Measurements from ENCODE around the gene MTERF1. TPM values are rescaled to one million over a fixed set of nuclear protein-coding genes. Genes with fewer than 3 reads are reported as not detected.
A peak's percentile ranks its signal among the peaks of the same experiment; 100 is the strongest.
"Not testable (repeated sequence)": the region's sequence is repeated elsewhere in the genome, so short reads cannot be mapped to it uniquely, and the experiment has no call there.

MTERF1 gene
- polyA plus RNA-seq, 1 experiment, result 3.6 TPM

- Histone ChIP-seq H3K27me3 (ENCODE audit: control insufficient read depth, insufficient read depth, low read length) (no peaks in the 10 kb centered on the region), H3K36me3 (ENCODE audit: control insufficient read depth, insufficient read depth, low read length) (no peaks in the 10 kb centered on the region), H3K4me3 (ENCODE audit: low read depth, low read length) (no peak overlapping the region)
- POLR2A ChIA-PET, result no interaction called here
- no peak for TF ChIP-seq CTCF (IDR thresholded peaks at IDR 0.05; ENCODE audit: insufficient read depth, low read depth, low read length)
- CTCF ChIA-PET, result no interaction called here
- no peak for DNase-seq (ENCODE audit: low read depth)
Measured at GRCh38 chr7:91869661-91870060, 10.8 kb downstream of the MTERF1 start.

- H3K36me3 ChIP-seq (ENCODE audit: control insufficient read depth, insufficient read depth, low read length), result no peaks in the 10 kb centered on the region
- ChIA-PET POLR2A (no interaction called here), CTCF (interaction anchor here (1.0 to 2.0 kb wide), 3 partner anchors 8 to 16 kb away, joined by 3 to 9 read pairs (median 4); partner anchors contain the start of gene MTERF1)
- no peak for TF ChIP-seq CTCF (IDR thresholded peaks at IDR 0.05; ENCODE audit: insufficient read depth, low read depth, low read length)
- no peaks in the 10 kb centered on the region for H3K27me3 ChIP-seq (ENCODE audit: control insufficient read depth, insufficient read depth, low read length)
- no peak for DNase-seq (ENCODE audit: low read depth)
- no peak overlapping the region for H3K4me3 ChIP-seq (ENCODE audit: low read depth, low read length)
Measured at GRCh38 chr7:91866599-91867148, 13.8 kb downstream of the MTERF1 start.

GRCh38 chr7:91865511-91865910 is 15.0 kb downstream of the MTERF1 start:
- Histone ChIP-seq H3K27me3 (ENCODE audit: control insufficient read depth, insufficient read depth, low read length) (no peaks in the 10 kb centered on the region), H3K36me3 (ENCODE audit: control insufficient read depth, insufficient read depth, low read length) (no peaks in the 10 kb centered on the region), H3K4me3 (ENCODE audit: low read depth, low read length) (no peak overlapping the region)
- ChIA-PET POLR2A (no interaction called here), CTCF (interaction anchor here (1.5 kb wide), 1 partner anchor 582 kb away, joined by 4 read pairs; the partner anchor contains the start of gene GATAD1)
- no peak for TF ChIP-seq CTCF (IDR thresholded peaks at IDR 0.05; ENCODE audit: insufficient read depth, low read depth, low read length)
- no peak for DNase-seq (ENCODE audit: low read depth)

- POLR2A ChIA-PET; DNase-seq (ENCODE audit: low read depth): not testable (repeated sequence)
- CTCF ChIA-PET, result interaction anchor here (1.5 kb wide), 1 partner anchor 583 kb away, joined by 4 read pairs; the partner anchor contains the start of gene GATAD1
Measured at GRCh38 chr7:91864604-91865003, 15.9 kb downstream of the MTERF1 start.

GRCh38 chr7:91864070-91864469 is 16.4 kb downstream of the MTERF1 start:
- no peaks in the 10 kb centered on the region for H3K36me3 ChIP-seq (ENCODE audit: control insufficient read depth, insufficient read depth, low read length)
- TF ChIP-seq CTCF (IDR thresholded peaks at IDR 0.05; ENCODE audit: insufficient read depth, low read depth, low read length), result no peak
- H3K4me3 ChIP-seq (ENCODE audit: low read depth, low read length), result no peak overlapping the region
- no peaks in the 10 kb centered on the region for H3K27me3 ChIP-seq (ENCODE audit: control insufficient read depth, insufficient read depth, low read length)
- no peak for DNase-seq (ENCODE audit: low read depth)
- POLR2A ChIA-PET, result no interaction called here
- CTCF ChIA-PET, result no interaction called here

More at GRCh38 chr7:91864604-91865003, 15.9 kb downstream of the MTERF1 start:
- not testable (repeated sequence) for H3K27me3 ChIP-seq (ENCODE audit: control insufficient read depth, insufficient read depth, low read length); H3K4me3 ChIP-seq (ENCODE audit: low read depth, low read length); H3K36me3 ChIP-seq (ENCODE audit: control insufficient read depth, insufficient read depth, low read length)

GRCh38 chr7:91852263-91852741 is 28.2 kb downstream of the MTERF1 start:
- ChIA-PET POLR2A (no interaction called here), CTCF (interaction anchor here (1.8 kb wide), 1 partner anchor 23 kb away, joined by 10 read pairs; no protein-coding TSS in a partner anchor)
- Histone ChIP-seq H3K4me3 (ENCODE audit: low read depth, low read length) (no peak overlapping the region), H3K27me3 (ENCODE audit: control insufficient read depth, insufficient read depth, low read length) (no peaks in the 10 kb centered on the region), H3K36me3 (ENCODE audit: control insufficient read depth, insufficient read depth, low read length) (no peaks in the 10 kb centered on the region)
- DNase-seq (ENCODE audit: low read depth), result no peak
- TF ChIP-seq CTCF (IDR thresholded peaks at IDR 0.05; ENCODE audit: insufficient read depth, low read depth, low read length), result 0 out of 2 replicates have a peak, but pooled peaks have one; percentile 12
